GM21723 (cell line): ENCODE measurements around the gene CHN2.
A peak's percentile ranks its signal among the peaks of the same experiment; 100 is the strongest.

Experiments used
- ATAC-seq: cut with Tn5 transposase; IDR thresholded peaks from one replicate; pipeline ENCODE4 v1.9.1; 2021; ENCODE audit warnings: mild to moderate bottlenecking, moderate library complexity; ENCODE audit not compliant: unreplicated experiment

CHN2 gene

DNA sequence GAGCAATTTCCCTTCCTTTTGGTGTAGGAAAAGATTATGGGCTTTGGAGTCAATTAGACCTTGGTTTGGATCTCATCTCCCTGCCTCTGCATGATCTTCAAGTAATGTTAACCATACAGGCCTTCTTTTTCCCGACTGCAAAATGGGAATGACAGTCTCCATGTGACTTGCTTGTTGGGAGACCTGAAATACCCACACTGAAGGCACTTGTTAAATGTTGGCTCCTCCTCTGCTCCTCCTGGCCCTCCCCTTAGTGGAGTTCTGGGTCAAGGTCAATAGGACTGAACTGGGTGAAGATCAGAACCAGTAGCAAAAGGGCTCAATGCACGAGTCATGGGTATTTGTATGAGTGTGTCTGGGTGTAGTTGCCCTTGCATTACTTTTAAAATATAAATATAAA is 189.7 kb downstream of the CHN2 start:
- no peak for ATAC-seq

- no peak for ATAC-seq
Observed at GRCh38 chr7:29385214-29385814, 190.7 kb downstream of the CHN2 start.

DNA sequence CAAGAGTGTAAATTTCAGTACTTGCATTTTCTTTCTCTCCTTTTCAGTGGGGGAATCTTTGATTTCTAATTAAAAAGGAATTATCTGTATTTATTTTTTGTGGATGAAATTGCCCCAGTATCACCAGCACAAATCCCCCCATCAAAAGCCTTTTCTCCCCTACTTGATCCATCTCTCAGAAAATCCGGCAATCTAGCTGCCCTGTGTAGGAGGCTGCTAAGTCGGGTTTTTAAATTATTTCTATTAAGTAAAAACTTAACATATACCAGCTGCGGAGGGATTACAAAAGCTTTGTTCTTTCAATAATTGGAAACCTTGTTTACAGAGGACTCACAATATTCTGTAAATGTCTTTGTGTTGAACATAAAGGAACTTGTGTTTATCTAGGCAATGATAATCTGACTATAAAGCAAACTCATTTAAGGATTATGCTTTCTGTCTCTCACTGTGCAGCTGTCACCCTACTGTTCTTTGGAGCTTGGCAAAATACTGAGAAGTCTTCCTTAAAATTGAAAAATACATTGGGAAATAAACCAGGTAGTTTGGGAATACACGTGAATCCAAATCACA is 191.7 kb downstream of the CHN2 start:
- no peak for ATAC-seq

DNA sequence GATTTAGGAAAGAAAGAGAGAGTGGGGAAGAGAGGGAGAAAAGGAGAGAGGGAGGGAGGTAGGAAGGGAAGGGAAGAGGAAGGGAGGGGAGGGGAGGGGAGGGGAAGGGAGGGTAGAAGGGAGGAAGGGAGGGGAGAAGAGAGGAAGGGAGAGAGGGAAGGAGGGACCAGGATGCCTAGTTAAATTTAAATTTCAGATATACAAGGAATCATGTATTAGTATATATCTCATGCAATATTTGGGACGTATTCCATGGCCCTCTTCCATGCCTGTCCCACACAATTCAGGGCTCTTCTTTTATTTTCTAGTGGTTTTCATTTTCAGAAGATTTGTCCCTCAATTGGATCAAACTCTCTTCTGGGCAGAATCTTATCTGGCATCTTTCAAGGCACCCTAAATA is 196.7 kb downstream of the CHN2 start:
- ATAC-seq = no peak

DNA sequence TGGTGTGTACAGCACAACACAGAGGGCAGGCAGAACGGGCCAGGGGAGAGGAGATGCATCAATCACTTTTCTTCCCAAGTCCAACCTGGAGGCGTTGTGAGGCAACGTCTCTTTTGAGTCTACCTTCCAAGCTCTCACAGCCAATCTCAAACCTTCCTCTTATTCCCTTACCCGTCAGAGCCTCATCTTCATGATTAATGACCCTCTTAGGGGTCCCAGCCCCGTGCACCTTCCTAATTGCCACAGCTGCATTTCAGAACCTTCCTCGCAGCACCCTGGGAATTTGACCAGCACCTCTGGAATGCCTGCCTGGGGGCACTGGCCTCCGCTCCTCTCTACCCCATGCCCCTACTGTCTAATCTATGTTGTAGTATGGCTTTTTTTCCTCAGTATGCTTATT is 199.7 kb downstream of the CHN2 start:
- no peak for ATAC-seq

DNA sequence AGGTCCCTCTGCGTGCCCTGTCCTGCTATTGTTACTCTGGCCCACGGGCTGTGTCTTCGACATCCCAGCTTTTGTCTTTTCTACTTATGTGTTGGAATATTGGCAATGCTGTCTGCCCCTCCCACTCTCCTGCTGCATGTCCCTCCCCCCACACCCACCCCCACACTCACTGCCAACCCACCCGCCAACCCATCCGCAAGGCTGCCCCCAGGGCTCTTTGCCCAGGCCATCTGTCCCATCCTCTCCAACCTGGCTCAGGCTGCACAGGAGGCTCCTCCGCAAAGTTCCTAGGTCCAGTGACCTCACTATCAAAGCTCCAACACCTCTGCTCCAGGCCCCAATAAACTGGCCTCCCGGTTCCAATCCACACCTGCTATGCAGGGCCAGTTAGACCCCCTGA is 202.0 kb downstream of the CHN2 start:
- ATAC-seq = no peak

GRCh38 chr7:29397398-29397797 is 202.8 kb downstream of the CHN2 start:
- no peak for ATAC-seq

DNA sequence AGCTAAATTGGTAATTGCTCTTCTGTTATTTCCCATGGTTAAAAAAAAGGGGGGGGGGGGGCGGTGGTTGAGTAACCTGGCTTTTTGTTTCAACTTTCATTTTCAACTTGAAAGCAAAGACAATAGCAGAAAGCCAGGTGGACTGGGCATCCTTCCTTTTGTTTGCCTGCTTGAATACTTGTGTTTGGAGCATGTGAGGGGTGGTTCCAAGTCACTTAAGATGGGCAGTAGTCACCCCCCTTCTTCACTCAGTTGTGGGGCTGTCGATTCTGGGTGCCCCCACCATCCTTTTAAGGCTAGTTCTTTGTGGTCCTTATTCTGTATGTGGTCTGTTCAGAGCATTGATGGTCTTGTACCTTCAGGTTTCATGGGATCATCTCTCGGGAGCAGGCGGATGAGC is 203.4 kb downstream of the CHN2 start:
- no peak for ATAC-seq

DNA sequence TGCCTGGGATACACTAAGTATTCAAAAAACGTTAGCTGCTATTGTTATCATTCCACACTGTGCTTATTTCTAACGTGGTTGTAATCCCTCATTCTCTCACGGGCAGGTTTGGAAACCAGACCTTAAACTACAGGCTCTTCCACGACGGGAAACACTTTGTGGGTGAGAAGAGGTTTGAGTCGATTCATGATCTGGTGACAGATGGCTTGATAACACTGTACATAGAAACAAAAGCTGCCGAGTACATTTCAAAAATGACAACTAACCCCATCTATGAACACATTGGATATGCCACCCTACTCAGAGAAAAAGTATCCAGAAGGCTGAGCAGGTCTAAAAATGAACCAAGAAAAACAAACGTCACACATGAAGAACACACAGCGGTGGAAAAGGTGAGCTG is 205.9 kb downstream of the CHN2 start:
- ATAC-seq = no peak

DNA sequence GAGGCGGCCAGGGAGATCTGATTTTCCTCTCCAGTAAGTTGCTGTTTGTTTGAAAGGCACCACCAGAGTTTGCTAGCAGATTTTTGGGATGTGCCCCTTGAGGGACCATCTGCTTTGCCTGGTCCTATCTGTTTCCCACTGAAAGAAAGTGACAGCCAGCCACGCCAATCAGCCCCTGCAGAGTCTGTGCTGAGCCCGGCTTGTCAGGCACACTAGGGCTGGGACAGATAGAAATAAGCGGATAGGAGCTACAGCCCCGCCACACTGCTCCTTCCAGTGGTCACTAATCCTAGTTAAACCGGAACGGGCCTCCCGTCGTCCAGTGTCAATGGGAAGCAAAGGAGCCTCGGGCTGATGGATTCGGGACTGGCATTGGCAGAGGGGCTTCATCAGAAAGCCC is 207.2 kb downstream of the CHN2 start:
- ATAC-seq = no peak

GRCh38 chr7:29405891-29406290 is 211.3 kb downstream of the CHN2 start:
- no peak for ATAC-seq

DNA sequence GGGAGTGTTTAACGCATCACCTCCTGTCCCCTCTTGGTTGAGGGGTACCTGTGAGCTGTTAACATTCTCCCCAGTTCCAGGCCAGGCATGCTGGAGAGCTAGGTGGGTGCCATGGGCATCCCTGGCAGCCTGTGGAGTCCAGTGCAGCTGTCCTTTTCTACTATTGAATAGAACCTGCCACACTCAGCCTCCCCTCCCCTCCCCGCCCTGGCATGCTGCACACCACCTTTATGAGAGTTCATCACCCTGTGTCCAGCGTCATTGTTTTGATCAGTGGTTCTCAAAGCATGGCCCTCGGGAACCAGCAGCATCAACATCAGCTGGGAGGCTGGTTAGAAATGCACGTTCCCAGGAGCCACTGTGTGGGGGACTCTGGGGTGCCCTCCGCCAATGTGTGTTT is 211.8 kb downstream of the CHN2 start:
- ATAC-seq = no peak

- ATAC-seq = peak; percentile 72
Observed at GRCh38 chr7:29408841-29409243, 214.3 kb downstream of the CHN2 start.

DNA sequence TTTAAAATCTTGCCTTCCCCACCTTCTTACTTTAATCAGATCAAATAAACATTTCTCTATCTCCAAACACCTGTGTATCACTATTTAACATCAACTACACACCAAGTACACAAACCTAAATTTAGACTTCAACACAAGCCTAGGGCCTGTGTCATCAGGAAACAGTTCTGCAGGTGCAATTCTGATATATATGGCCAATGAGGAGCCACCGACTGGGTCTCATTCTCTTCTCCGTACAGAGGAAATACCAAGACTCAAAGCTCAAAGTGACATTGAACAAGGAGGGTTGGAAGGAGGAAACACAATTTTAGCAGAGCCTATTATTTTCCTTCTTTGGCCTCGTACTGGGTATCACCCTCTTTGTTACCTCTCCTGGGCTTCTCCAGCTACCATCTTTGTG is 216.4 kb downstream of the CHN2 start:
- ATAC-seq = no peak

GRCh38 chr7:29412912-29413311 is 218.3 kb downstream of the CHN2 start:
- no peak for ATAC-seq

- no peak for ATAC-seq
Observed at GRCh38 chr7:29413626-29414136, 219.1 kb downstream of the CHN2 start.

DNA sequence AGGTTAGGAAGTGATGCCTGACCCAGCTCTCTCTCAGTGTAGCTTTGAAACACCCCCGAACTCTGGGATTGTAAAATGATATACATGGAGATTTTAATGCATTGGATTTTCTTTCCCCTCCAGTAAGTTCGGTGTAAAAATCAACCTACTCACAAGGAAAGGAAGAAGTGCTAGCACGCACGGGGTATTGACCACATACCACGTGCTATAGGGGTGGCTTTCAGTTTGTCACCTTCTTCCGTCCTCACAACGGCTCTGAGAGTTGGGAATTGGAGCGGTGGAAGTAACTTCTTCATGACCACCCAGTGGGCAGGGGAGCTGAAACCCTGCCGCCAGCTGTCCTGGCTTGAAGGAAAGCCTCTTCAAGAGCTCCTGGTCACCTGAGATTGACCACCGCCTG is 219.6 kb downstream of the CHN2 start:
- ATAC-seq = no peak

- no peak for ATAC-seq
Observed at GRCh38 chr7:29415215-29415614, 220.6 kb downstream of the CHN2 start.

DNA sequence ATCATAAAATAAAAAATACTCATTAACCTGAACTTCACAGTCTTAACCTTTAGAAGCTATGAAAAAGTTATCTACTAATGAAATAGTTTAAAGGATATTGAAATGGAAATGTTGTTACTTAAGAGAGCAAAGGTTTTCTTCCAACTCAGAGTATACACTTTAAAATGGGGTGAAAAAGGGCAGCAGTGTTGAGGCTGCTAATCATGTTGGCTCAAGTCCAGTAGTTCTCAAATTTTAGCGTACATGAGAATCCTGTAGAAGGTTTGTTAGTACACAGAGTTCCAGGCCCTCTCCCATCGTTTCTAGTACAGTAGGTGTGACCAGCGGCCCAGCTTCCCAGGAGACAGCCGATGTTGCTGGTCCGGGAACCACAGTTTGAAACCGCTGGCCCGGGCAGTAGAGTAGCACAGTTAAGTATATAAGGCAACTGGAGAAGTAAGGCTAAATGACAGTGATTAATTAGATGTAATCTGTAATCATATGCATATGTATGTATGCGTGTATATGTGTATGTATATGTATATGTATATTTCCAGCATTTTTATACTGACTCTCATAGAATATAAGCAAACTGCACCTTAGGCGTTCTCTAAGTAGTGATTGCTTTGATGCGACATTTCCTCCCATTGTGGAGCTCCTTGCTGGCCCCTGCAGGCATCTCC is 221.8 kb downstream of the CHN2 start:
- no peak for ATAC-seq

- ATAC-seq = no peak
Observed at GRCh38 chr7:29416938-29417305, 222.3 kb downstream of the CHN2 start.

DNA sequence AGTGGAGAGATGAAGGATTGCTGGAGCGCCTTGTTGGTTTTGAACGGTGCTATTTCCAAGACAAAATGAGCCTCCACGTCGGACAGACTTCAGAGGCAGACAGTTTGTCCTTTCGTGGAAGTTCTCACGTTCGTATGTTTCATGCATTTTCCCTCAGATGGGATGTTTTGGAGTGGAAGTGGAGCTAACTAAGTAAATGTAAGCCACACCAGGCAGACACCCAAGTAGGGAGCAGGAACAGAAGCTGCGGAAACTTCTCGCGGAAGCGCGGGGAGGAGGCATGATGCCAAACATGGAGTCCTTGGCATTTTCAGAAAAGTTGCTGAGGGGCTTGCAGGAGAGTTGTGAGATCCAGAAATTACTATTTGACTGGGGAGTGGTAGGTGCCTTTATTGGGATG is 223.5 kb downstream of the CHN2 start:
- no peak for ATAC-seq

DNA sequence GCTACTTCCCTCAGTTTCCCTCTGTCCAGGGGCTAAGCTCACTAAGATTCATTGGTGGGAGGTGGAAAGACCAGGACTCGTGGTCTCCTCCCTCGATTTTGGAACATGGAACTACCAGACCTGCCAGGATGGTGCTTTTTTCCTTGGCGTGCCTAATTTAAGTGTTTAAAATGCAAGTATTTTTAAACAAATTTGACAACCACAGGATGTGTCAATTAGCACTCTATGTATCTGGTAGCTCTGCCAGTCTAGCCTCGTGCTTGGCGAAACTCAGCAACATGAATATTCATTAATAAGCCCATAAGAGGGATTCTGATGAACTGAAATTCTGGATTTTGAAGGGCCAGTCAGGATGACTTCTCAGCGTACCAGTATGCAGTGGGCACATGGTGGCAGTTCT is 224.1 kb downstream of the CHN2 start:
- no peak for ATAC-seq

- ATAC-seq = no peak
Observed at GRCh38 chr7:29420011-29420410, 225.4 kb downstream of the CHN2 start.
